ENCODE results near the gene PTPRM. TPM values are rescaled to one million over a fixed set of nuclear protein-coding genes. Genes with fewer than 3 reads are reported as not detected.
A peak's percentile ranks its signal among the peaks of the same experiment; 100 is the strongest.

PTPRM gene
- total and polyA plus RNA-seq, 5 donors from 2014 or later: 1.1 to 4.6 (median 3.6) TPM

DNA sequence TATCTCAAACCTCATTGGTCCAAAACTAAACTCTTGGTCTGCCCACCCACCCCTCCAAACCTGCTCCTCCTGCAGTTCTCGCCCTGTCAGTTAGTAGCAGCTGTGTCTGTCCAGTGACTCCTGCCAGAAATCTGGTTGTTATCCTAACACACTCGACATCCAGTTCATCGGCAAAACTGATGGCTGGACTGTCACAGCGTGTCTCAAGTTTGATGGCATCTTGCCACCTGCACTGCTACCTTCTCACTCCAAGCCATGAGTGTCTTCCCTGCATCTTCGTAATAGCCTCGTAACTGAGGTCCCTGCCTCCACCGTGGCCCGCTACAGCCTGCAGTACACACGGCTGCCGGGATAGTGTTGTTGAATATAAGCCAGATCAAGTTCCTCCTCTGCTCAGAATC lies 572.0 kb downstream of the PTPRM start:
- Mint-ChIP-seq H3K36me3 (no peaks in the 10 kb centered on the region), H3K4me1 (no peaks in the 10 kb centered on the region), H3K9me3 (peaks cover 0 to 7% (median 2%) of the 10 kb centered on the region in 7 donors), H3K27ac (no peak overlapping the region), H3K27me3 (no peaks in the 10 kb centered on the region), H3K4me3 (no peak overlapping the region)
- H3K36me3 ChIP-seq (ENCODE audit: control insufficient read depth, insufficient read depth, low read length): no peaks in the 10 kb centered on the region
- H3K9me3 ChIP-seq (ENCODE audit: control insufficient read depth in 2 of 2, low read length in 2 of 2): no peaks in the 10 kb centered on the region
- no peak overlapping the region for H3K4me3 ChIP-seq (ENCODE audit: low read depth, low read length)
- DNase-seq: no peak
- no peak for ATAC-seq (ENCODE audit: low read depth in 2 of 2)
- H3K4me1 ChIP-seq (ENCODE audit: control insufficient read depth, insufficient read depth, low read length, poor library complexity, severe bottlenecking): no peaks in the 10 kb centered on the region
- no peak overlapping the region for H3K27ac ChIP-seq (ENCODE audit: insufficient read depth, low read length, poor library complexity, severe bottlenecking)
- no peaks in the 10 kb centered on the region for H3K27me3 ChIP-seq (ENCODE audit: control insufficient read depth, insufficient read depth, low read length)

DNA sequence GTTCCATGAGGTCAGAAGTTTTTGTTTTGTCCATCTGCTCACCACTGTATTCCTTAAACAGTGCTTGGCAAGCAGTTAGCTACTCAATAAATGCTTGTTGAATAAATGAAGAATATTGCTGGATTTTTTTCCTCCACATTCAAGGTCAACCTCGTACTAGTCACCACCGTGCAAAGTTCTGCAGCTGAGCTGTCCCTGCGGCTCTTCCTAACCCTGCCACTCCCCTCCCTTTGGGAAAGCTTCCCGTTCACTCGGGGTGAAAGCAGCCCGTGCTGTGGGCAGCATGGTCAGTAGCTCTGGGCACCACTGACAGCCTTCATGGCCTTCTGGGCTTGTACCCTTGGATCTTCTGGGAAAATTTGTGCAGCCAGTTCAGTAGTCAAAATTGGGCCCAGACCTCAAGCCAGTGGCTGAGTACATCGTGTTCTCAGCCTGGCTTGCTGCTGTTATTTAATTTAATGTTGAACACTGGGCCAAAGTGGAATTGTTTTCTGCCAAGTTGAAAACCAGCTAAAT lies 572.8 kb downstream of the PTPRM start:
- Mint-ChIP-seq H3K27ac (no peak overlapping the region), H3K36me3 (no peaks in the 10 kb centered on the region), H3K4me3 (peak overlapping the region in 1 of 4 donors; percentile 85), H3K4me1 (no peaks in the 10 kb centered on the region), H3K9me3 (peaks cover 0 to 9% (median 4%) of the 10 kb centered on the region in 7 donors), H3K27me3 (no peaks in the 10 kb centered on the region)
- Histone ChIP-seq H3K36me3 (ENCODE audit: control insufficient read depth, insufficient read depth, low read length) (no peaks in the 10 kb centered on the region), H3K27ac (ENCODE audit: insufficient read depth, low read length, poor library complexity, severe bottlenecking) (no peak overlapping the region), H3K4me3 (ENCODE audit: low read depth, low read length) (no peak overlapping the region), H3K27me3 (ENCODE audit: control insufficient read depth, insufficient read depth, low read length) (no peaks in the 10 kb centered on the region), H3K4me1 (ENCODE audit: control insufficient read depth, insufficient read depth, low read length, poor library complexity, severe bottlenecking) (no peaks in the 10 kb centered on the region), H3K9me3 (ENCODE audit: control insufficient read depth in 2 of 2, low read length in 2 of 2) (no peaks in the 10 kb centered on the region)
- DNase-seq: no peak
- no peak for ATAC-seq (ENCODE audit: low read depth in 2 of 2)

DNA sequence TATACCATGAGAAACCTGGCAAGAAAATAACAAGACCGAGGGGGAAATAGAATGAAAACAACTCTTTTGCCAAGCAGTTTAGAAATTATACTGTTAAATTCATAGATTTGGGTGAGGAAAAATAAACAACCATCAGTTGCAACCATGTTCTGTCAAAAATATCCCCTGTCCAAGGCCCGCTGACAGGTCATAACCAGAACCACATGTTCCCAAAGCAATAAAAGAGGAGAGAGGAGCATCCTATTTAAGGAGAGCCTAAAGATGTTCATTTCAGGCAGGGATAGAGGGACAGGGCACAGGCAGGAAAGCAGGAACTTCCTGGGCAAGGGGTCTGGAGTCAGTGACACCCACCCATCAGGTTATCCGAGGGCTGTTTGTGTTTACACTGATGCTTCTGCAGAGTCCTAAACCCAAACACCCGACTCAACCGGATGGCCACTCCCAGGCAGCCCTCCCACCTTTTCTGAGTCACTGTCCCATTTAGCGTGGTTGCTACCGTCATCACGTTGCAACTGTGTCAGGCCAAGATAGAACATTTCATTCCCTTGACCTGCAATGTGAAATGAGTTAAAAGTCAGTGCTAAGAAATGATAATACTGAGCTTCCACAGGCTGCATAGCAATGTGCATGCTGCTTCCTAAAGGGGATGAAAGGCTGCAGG lies 573.9 kb downstream of the PTPRM start:
- Mint-ChIP-seq H3K4me1 (no peaks in the 10 kb centered on the region), H3K27ac (no peak overlapping the region), H3K4me3 (no peak overlapping the region), H3K9me3 (peaks cover 0 to 9% (median 4%) of the 10 kb centered on the region in 7 donors), H3K27me3 (no peaks in the 10 kb centered on the region), H3K36me3 (no peaks in the 10 kb centered on the region)
- Histone ChIP-seq H3K4me1 (ENCODE audit: control insufficient read depth, insufficient read depth, low read length, poor library complexity, severe bottlenecking) (no peaks in the 10 kb centered on the region), H3K36me3 (ENCODE audit: control insufficient read depth, insufficient read depth, low read length) (no peaks in the 10 kb centered on the region), H3K27me3 (ENCODE audit: control insufficient read depth, insufficient read depth, low read length) (no peaks in the 10 kb centered on the region), H3K27ac (ENCODE audit: insufficient read depth, low read length, poor library complexity, severe bottlenecking) (no peak overlapping the region), H3K4me3 (ENCODE audit: low read depth, low read length) (no peak overlapping the region), H3K9me3 (ENCODE audit: control insufficient read depth in 2 of 2, low read length in 2 of 2) (no peaks in the 10 kb centered on the region)
- ATAC-seq (ENCODE audit: low read depth in 2 of 2) (no peak), DNase-seq (no peak)

DNA sequence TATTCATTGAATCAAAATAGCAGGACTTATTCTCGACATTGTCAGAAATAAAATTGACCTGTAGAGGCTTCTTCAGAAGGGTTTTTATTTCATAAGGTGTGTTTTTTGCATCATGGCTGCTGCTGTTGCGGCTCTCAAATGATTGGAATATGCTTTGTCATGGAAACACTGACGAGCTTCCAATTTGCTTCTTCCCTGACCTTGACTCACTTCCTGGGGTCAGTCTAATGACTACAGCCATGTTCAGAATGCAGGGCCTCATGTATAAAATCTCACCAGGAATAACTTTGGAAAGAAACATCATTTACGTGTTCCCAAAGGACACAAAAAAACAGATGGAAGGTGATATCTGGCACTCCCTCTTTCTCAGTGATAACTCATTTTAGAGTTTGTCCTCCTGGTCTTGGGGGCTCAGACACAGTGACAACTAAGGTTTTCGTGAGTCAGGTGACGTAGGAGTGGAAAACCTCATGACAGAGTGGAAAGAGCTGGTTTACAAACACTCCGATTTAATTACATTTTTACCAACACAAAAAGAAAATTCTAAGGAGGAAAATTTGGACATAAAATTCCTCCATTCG lies 575.1 kb downstream of the PTPRM start:
- Histone ChIP-seq H3K4me3 (ENCODE audit: low read depth, low read length) (no peak overlapping the region), H3K36me3 (ENCODE audit: control insufficient read depth, insufficient read depth, low read length) (no peaks in the 10 kb centered on the region), H3K27me3 (ENCODE audit: control insufficient read depth, insufficient read depth, low read length) (no peaks in the 10 kb centered on the region), H3K9me3 (ENCODE audit: control insufficient read depth in 2 of 2, low read length in 2 of 2) (no peaks in the 10 kb centered on the region), H3K4me1 (ENCODE audit: control insufficient read depth, insufficient read depth, low read length, poor library complexity, severe bottlenecking) (no peaks in the 10 kb centered on the region), H3K27ac (ENCODE audit: insufficient read depth, low read length, poor library complexity, severe bottlenecking) (no peak overlapping the region)
- Mint-ChIP-seq H3K4me1 (no peaks in the 10 kb centered on the region), H3K4me3 (no peak overlapping the region), H3K36me3 (no peaks in the 10 kb centered on the region), H3K27me3 (no peaks in the 10 kb centered on the region), H3K9me3 (peaks cover 0 to 9% (median 4%) of the 10 kb centered on the region in 7 donors), H3K27ac (peak overlapping the region in 1 of 3 donors; percentile 74)
- ATAC-seq (ENCODE audit: low read depth in 2 of 2) (no peak), DNase-seq (no peak)

DNA sequence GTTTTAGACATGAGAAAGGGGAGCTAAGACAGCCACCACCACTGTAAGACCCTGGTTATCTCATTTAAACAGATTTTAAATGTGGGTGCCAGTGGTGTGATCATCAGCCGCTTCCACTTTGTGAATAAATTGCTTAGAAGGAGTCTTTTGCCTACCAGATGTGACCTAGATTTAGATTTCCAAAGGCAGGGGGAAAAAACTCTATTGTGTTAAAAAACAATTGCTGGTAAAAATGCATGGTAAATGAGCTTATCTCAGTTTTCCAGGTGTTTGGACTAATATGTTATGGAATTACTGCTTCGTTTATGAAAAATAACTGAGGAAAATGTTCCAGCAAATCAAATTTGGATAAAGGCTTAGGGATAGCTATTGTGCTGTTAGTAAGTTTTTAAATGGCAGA lies 575.8 kb downstream of the PTPRM start:
- H3K4me3 Mint-ChIP-seq: no peak overlapping the region
- peaks cover 0 to 9% (median 4%) of the 10 kb centered on the region in 7 donors for H3K9me3 Mint-ChIP-seq
- ATAC-seq (ENCODE audit: low read depth in 2 of 2) (no peak), DNase-seq (no peak)
- H3K27me3 ChIP-seq (ENCODE audit: control insufficient read depth, insufficient read depth, low read length): no peaks in the 10 kb centered on the region
- no peaks in the 10 kb centered on the region for H3K36me3 ChIP-seq (ENCODE audit: control insufficient read depth, insufficient read depth, low read length)
- no peak overlapping the region for H3K27ac ChIP-seq (ENCODE audit: insufficient read depth, low read length, poor library complexity, severe bottlenecking)
- H3K9me3 ChIP-seq (ENCODE audit: control insufficient read depth in 2 of 2, low read length in 2 of 2): no peaks in the 10 kb centered on the region
- H3K4me3 ChIP-seq (ENCODE audit: low read depth, low read length): no peak overlapping the region
- H3K27me3 Mint-ChIP-seq: no peaks in the 10 kb centered on the region
- H3K36me3 Mint-ChIP-seq: no peaks in the 10 kb centered on the region
- H3K4me1 Mint-ChIP-seq: no peaks in the 10 kb centered on the region
- no peaks in the 10 kb centered on the region for H3K4me1 ChIP-seq (ENCODE audit: control insufficient read depth, insufficient read depth, low read length, poor library complexity, severe bottlenecking)
- no peak overlapping the region for H3K27ac Mint-ChIP-seq

DNA sequence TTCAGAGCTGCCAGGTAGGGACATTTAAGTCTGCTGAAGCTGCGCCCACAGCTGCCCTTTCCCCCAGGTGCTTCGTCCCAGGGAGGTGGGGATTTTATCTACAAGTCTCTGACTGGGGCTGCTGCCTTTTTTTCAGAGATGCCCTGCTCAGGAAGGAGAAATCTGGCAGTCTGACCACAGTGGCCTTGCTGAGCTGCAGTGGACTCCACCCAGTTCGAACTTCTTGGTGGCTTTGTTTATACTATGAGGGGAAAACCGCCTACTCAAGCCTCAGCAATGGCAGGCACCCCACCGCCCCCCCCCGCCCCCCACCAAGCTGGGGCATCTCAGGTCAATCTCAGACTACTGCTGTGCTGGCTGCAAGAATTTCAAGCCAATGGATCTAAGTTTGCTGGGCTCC lies 584.1 kb downstream of the PTPRM start:
- Mint-ChIP-seq H3K27ac (no peak overlapping the region), H3K27me3 (no peaks in the 10 kb centered on the region), H3K36me3 (no peaks in the 10 kb centered on the region), H3K4me1 (no peaks in the 10 kb centered on the region), H3K4me3 (no peak overlapping the region), H3K9me3 (peaks cover 0 to 6% (median 3%) of the 10 kb centered on the region in 7 donors)
- no peak for DNase-seq
- H3K36me3 ChIP-seq (ENCODE audit: control insufficient read depth, insufficient read depth, low read length): no peaks in the 10 kb centered on the region
- no peaks in the 10 kb centered on the region for H3K27me3 ChIP-seq (ENCODE audit: control insufficient read depth, insufficient read depth, low read length)
- H3K4me3 ChIP-seq (ENCODE audit: low read depth, low read length): no peak overlapping the region
- H3K4me1 ChIP-seq (ENCODE audit: control insufficient read depth, insufficient read depth, low read length, poor library complexity, severe bottlenecking): no peaks in the 10 kb centered on the region
- H3K9me3 ChIP-seq (ENCODE audit: control insufficient read depth in 2 of 2, low read length in 2 of 2): no peaks in the 10 kb centered on the region
- H3K27ac ChIP-seq (ENCODE audit: insufficient read depth, low read length, poor library complexity, severe bottlenecking): no peak overlapping the region
- no peak for ATAC-seq (ENCODE audit: low read depth in 2 of 2)

DNA sequence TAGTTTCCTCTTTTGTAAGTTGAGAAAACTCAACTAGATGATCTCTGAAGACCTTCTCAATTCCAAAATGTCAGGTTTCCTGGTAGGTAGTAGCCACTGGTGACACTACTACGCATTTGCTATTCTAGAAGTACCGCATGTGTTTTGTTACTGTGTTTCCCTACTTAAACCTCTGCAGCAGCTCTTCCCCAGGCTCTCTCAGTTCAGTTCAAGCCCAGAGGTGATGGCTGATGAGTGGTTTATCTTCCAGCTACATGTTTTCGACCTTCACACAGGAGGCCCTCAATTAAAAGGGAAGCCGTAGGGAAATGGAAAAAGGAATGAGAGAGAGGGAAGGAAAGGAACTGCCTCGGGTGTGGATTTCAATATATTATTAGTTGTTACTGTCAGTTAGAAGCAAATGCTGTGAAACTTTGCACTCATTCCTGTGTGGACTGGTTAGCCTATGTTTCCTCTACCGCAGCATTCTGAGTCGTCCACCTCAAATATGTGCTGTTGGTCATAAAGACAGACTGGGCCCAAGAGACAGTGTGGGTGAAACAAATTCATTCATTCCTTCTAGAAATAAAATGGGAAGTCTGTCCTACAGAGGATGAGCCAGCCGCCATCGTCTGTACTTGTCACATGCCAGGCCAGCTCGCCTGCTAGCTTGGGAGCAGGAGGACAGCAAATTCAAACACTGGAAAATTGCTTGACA lies 586.9 kb downstream of the PTPRM start:
- H3K9me3 Mint-ChIP-seq: peaks cover 0 to 4% (median 0%) of the 10 kb centered on the region in 7 donors
- H3K4me3 Mint-ChIP-seq: no peak overlapping the region
- DNase-seq (no peak), ATAC-seq (ENCODE audit: low read depth in 2 of 2) (no peak)
- Histone ChIP-seq H3K36me3 (ENCODE audit: control insufficient read depth, insufficient read depth, low read length) (no peaks in the 10 kb centered on the region), H3K27me3 (ENCODE audit: control insufficient read depth, insufficient read depth, low read length) (no peaks in the 10 kb centered on the region), H3K9me3 (ENCODE audit: control insufficient read depth in 2 of 2, low read length in 2 of 2) (no peaks in the 10 kb centered on the region), H3K4me3 (ENCODE audit: low read depth, low read length) (no peak overlapping the region), H3K4me1 (ENCODE audit: control insufficient read depth, insufficient read depth, low read length, poor library complexity, severe bottlenecking) (no peaks in the 10 kb centered on the region), H3K27ac (ENCODE audit: insufficient read depth, low read length, poor library complexity, severe bottlenecking) (no peak overlapping the region)
- H3K4me1 Mint-ChIP-seq: no peaks in the 10 kb centered on the region
- no peak overlapping the region for H3K27ac Mint-ChIP-seq
- H3K36me3 Mint-ChIP-seq: no peaks in the 10 kb centered on the region
- no peaks in the 10 kb centered on the region for H3K27me3 Mint-ChIP-seq
